Ishikawa (cell line): ENCODE measurements around the gene LY6G6D.

Experiments used
- CEBPB ChIP-seq: IDR thresholded peaks from 2 replicates; pipeline ENCODE4 v1.6.1; 2012
- CREB1 ChIP-seq: IDR thresholded peaks from 2 replicates; pipeline ENCODE4 v1.6.1; 2012; ENCODE audit warnings: low read depth
- EGR1 ChIP-seq: IDR thresholded peaks from 2 replicates; pipeline ENCODE4 v1.6.1; 2012
- EP300 ChIP-seq: IDR thresholded peaks from 2 replicates; pipeline ENCODE4 v1.6.1; 2012; ENCODE audit warnings: borderline replicate concordance
- FOXM1 ChIP-seq: IDR thresholded peaks from 2 replicates; pipeline ENCODE4 v1.6.1; 2012; ENCODE audit warnings: low read depth, borderline replicate concordance
- MAX ChIP-seq: IDR thresholded peaks from 2 replicates; pipeline ENCODE4 v1.6.1; 2012
- NFIC ChIP-seq: IDR thresholded peaks from 2 replicates; pipeline ENCODE4 v1.6.1; 2012
- RAD21 ChIP-seq: IDR thresholded peaks from 2 replicates; pipeline ENCODE4 v1.6.1; 2012; ENCODE audit warnings: low read depth
- REST ChIP-seq: IDR thresholded peaks from 2 replicates; pipeline ENCODE4 v1.6.1; 2012; ENCODE audit warnings: low read depth, mild to moderate bottlenecking
- TAF1 ChIP-seq: IDR thresholded peaks from 2 replicates; pipeline ENCODE4 v1.6.1; 2012; ENCODE audit warnings: low read depth, mild to moderate bottlenecking
- TCF12 ChIP-seq: IDR thresholded peaks from 2 replicates; pipeline ENCODE4 v1.6.1; 2012; ENCODE audit warnings: low read depth
- USF1 ChIP-seq: IDR thresholded peaks from 2 replicates; pipeline ENCODE4 v1.6.1; 2012
- YY1 ChIP-seq: IDR thresholded peaks from 2 replicates; pipeline ENCODE4 v1.6.1; 2012; ENCODE audit warnings: low read depth

GRCh38 chr6:31665501-31666336 lies 49.4 kb upstream of the LY6G6D start, which contains the start of gene CSNK2B:
- no peak for TF ChIP-seq EP300
- peak; percentile 27; the same call in 1 of the 2 replicates for TF ChIP-seq MAX
- TF ChIP-seq TAF1, result peak; percentile 75; the same call in 1 of the 2 replicates
- TF ChIP-seq EGR1, result no peak; the same call in 1 of the 2 replicates
- no peak for TF ChIP-seq FOXM1
- TF ChIP-seq YY1, result peak; percentile 60; the same call in 1 of the 2 replicates
- no peak for TF ChIP-seq CEBPB
- no peak for TF ChIP-seq REST
- no peak for TF ChIP-seq RAD21
- TF ChIP-seq NFIC, result no peak; the same call in 1 of the 2 replicates
- TF ChIP-seq USF1, result peak; percentile 77
- peak; percentile 42; the same call in 1 of the 2 replicates for TF ChIP-seq TCF12
- peak; percentile 78; the same call in 1 of the 2 replicates for TF ChIP-seq CREB1
